Fibroblast of the aortic adventitia (primary cell): Measurements from ENCODE around the gene LONRF2. TPM values are rescaled to one million over a fixed set of nuclear protein-coding genes. Genes with fewer than 3 reads are reported as not detected.

Source experiments
- DNase-seq: peaks from one replicate; pipeline ENCODE4 v3.0.0-alpha.2; 2010; ENCODE audit warnings: low read depth
- H3K4me3 ChIP-seq: 2 replicates; pipeline ENCODE4 v1.5.1; 2011; ENCODE audit warnings: low read depth, mild to moderate bottlenecking, control low read depth, low read length, moderate library complexity
- CTCF ChIP-seq: IDR thresholded peaks from 2 replicates; pipeline ENCODE4 v1.5.1; 2011; ENCODE audit warnings: mild to moderate bottlenecking, low read length, control low read depth, inconsistent platforms; ENCODE audit not compliant: insufficient read depth
- total RNA-seq: library from RNA; depleted of rRNA; stranded (reverse); fragments of >200 nt; gene quantifications from 2 replicates; pipeline ENCODE4 v1.2.3, GENCODE V29; 2012; ENCODE audit warnings: low replicate concordance

LONRF2 gene
- total RNA-seq, 1 donor = 1.8 TPM

DNA sequence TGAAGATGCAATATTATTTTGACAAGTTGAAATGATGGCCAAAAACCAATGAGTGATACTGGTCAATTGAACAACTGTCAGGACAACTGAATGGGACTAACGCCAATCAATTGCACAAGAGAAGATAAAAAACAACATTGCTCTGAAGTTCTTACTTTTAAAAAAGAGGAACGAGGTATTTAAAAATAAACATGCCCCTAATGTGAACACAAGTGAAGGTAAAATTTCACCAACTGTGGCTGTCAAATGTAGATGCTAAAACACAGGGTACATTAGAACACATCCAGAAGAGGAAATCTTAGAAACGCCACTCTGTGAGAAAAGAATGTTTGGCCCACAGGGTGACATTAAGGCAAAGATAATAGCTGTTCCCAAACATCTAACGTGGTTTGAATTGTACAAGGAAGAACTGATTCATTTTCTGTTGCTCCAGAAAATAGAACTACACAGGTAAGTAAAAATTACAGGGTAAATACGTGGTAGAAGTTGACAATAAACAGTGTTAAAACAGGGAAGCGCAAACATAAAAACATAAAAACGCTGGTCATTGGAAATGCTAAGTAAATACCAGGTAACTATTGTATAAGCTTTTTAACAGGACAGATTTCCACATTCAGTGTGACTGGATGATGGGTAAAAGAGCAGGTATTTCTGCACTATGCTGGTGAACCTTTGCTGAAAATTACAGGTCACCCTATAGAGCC, 20.3 kb downstream of the LONRF2 start:
- DNase-seq = no peak
- no peak for TF ChIP-seq CTCF
- no peak overlapping the region for H3K4me3 ChIP-seq

GRCh38 chr2:100299548-100299947, 22.8 kb downstream of the LONRF2 start:
- no peak overlapping the region for H3K4me3 ChIP-seq
- no peak for TF ChIP-seq CTCF
- DNase-seq = no peak

GRCh38 chr2:100297511-100297910, 24.8 kb downstream of the LONRF2 start:
- H3K4me3 ChIP-seq = no peak overlapping the region
- no peak for TF ChIP-seq CTCF
- no peak for DNase-seq

- no peak for DNase-seq
- no peak overlapping the region for H3K4me3 ChIP-seq
- TF ChIP-seq CTCF = no peak
Measured at GRCh38 chr2:100294162-100294497, 28.2 kb downstream of the LONRF2 start.

GRCh38 chr2:100293341-100294161, 28.8 kb downstream of the LONRF2 start:
- no peak overlapping the region for H3K4me3 ChIP-seq
- no peak for DNase-seq
- TF ChIP-seq CTCF = no peak

- H3K4me3 ChIP-seq = no peak overlapping the region
- TF ChIP-seq CTCF = peak; percentile 19
- peak; percentile 94 for DNase-seq
Measured at GRCh38 chr2:100292022-100292580, 30.2 kb downstream of the LONRF2 start.
